ENCODE results near the gene ZFR.
"Not testable (repeated sequence)": the region's sequence is repeated elsewhere in the genome, so short reads cannot be mapped to it uniquely, and the experiment has no call there.

ZFR gene

DNA sequence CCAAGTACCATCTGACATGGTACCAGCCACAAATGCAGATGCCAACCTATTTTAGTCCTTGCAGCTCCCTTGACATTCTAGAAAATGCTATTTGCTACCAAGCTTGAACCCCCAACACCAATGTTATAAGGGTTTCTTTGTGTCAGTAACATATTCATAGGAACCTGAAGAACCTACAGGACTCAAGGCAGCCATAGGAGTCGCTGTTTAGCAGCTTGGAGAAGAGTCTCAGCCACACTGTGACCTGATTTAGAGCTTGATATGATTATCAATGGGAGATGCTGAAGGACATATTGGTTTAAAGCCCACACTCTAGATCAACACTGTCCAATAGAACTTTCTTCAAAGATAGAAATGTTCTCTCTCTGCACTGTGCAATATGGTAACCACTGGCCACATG is 6.4 kb upstream of the ZFR start:
- DNase-seq = no peak

DNA sequence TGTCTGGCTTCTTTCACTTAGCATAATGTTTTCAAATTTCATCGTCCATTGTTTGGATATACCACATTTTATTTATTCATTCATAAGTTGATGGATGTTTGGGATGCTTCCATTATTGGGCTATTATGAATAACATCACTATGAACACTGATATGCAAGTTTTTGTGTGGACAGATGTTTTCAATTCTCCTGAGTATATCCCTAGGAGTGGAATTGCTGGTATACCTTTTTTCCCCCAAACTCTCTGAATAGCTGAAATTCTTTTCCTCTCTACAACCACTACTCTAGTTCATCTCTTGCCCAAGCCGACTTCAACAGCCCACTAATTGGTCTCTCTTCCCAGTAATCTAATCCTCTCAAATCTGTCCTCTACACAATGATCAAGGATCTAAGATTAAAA is 4.7 kb upstream of the ZFR start:
- DNase-seq = peak; percentile 62

DNA sequence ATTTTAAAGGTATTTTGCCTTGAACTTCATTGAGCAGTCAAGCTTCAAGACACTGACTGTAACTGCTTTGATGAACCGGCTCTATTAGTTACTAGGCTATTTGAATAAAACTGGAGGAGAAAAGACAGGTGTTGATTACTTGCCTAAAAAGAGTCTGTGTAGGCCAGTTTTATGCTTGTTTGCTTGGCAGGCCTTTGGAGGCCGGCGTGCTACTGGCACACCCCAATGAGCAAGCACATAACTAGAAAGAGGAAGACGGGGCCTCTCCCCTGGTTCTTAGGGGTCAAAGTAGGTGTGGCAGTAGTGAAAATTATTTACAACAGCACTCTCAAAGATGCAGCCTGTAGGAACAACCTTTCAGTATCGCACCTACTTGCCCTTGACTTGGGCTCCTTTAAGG is 2.1 kb upstream of the ZFR start:
- no peak for DNase-seq

DNA sequence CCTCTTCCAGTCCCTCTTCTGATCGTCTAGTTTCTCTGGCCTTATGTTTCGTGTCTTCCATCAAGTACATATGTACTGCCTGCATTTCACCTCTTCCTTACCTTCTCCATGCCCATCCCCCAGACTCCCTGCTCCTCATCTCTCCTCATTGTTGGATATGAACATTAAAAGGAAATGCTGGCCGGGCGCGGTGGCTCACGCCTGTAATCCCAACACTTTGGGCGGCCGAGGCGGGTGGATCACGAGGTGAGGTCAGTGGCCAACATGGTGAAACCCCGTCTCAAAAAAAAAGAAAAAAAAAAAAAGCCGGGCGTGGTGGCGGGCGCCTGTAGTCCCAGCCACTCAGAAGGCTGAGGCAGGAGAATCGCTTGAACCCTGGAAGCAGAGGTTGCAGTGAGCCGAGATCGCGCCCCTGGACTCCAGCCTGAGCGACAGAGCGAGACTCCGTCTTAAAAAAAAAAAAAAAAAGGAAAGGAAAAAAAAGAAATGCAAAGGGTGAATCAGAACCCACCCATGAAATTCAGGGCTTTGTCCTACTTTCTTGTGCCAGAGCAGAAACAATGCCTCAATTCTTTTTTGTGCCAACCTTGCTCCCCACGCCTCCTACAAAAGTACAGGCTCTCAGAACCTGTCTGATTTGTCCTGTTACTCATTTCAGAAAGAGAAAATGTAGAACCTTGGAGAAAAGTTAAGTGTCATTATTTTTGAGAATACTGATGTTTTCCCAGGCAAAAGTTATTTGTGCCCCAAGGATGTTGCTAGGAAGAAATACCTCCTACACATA is 1.5 kb upstream of the ZFR start:
- no peak for DNase-seq

DNA sequence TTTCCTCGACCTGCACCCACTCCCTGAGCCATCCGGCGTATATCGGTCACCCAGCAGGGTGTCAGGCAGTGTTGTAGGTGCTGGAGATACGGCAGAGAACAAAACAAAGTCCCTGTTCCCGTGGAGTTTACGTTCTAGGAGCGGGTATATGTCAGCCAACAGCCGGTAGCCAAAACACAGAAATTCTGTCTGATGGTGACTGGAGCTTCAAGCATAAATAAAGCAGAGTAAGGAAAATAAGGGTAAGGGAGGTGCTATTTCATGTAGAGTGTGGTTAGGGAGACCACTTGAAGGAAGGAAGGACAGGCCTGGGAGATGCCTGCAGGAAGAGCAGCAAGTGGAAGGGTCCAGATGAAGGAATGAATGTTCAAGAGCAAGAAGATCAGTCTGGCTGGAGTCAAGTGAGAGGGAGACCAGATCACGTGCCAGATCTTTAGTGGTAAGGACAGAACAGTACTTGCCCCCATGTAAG is 783 bp upstream of the ZFR start:
- no peak for DNase-seq

DNA sequence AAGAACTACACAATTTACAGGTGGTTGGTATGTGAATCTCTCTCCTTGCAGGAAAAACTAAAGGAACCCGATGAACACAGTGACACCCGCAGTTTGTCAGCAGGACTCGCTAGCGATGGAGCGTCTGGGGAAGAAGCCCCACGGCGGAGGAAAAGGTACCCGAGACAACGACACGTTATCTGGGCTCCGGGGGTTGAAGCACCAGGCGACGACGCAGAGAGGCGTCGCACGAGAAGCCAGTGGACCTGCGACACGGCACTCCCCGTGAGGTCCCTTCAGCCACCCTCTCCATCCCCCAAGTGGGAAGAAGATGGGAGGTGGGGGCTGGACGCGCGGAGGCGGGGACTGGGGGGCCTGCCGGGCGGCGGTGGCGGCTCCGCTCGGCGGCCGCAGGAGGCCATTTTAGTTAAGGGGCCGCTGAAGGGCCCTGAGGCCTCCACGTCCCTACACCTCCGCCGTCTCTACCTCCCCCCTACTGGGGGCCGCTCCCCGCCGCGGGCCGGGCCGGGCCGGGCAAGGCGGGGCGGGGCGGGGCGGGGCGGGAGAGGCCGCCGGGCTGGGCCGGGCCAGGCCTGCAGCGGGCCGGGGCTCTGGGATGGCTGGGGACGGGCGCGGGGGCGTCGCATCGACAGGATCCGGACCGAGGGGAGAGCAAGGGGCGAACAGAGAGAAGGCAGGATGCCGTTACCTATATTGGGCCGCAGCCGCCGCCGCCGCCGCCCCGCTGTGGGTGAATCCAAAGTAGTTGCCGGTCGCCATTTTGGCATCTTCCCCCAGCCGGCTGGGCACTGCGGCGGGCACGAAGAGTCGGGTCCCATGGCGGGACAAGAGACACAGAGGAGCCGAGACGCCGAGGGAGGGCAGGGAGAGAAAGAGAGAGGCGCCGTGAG is 754 bp downstream of the ZFR start:
- peak; percentile 49 for DNase-seq

DNA sequence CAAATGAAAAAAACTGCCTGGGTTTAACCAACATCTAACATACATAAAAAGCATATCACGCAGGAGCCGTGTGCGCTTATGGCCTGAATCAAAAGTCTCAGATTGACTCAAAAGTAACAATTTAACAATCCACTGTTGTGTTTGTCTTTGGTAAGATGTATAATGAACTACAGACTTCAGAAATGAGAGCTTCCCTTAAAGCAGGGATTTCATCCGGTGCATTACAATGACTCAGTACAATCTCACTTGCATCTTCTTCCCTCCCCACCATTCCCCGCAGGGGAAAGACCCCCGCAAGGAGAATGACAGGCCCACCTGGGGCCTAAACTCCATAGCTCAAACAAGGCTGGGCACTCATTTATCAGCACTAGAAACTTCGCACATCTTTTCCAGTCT is 1.4 kb downstream of the ZFR start:
- DNase-seq = peak; percentile 49

DNA sequence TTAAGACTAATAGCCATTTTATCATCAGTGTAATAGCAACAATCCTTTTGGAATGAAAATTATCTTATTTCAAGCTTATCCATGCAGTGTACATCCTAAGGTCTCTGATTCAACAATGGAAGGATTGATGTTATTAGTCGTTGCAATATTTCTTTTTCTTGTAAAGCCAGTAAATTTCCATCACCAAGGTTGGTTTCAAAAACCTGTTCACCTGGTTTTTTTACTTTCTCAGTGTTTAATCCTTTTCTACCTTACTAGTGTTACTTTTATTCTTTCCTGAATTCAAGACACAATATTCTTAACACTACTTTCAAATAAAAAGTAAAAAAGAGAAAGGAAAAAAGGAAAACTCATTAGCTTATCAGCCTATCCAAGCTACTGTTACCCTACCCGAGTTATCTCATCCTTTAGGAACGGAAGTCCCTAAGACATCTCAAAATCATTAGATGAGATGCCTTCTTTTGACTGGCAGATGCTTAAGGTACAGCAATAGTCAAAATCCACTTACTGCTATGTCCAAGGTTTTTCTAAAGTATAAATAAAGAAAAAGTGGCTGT is 5.4 kb downstream of the ZFR start:
- DNase-seq = no peak

DNA sequence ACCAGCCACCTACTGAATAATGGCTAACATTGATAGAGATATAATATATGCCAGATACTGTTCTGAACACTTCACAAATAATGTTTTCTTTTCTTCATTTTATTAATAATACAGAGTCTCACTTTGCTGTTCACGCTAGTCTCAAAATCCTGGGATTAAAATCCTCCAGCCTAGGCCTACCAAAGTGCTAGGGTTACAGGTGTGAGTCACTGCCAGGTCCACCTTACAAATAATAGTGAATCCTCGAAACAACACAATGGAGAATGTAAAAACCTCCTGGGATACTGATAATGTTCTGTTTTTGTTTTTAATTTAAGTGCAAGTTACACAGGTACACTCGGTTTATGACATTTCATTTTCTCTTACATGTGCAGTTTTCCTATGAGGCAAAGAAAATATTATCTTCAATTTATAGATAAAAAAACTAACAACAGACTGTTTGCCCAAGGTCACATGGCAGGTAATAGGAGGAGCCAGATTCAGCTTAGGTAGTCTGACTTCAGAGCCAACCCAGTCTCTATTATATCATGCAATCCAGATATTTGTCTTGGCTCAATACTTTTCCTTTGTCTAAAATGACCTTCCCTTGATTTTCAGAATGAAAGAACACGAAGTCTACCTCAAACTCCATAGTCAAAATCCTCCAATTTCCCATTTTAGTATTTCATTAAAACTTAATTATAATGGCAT is 7.8 kb downstream of the ZFR start:
- DNase-seq = no peak

DNA sequence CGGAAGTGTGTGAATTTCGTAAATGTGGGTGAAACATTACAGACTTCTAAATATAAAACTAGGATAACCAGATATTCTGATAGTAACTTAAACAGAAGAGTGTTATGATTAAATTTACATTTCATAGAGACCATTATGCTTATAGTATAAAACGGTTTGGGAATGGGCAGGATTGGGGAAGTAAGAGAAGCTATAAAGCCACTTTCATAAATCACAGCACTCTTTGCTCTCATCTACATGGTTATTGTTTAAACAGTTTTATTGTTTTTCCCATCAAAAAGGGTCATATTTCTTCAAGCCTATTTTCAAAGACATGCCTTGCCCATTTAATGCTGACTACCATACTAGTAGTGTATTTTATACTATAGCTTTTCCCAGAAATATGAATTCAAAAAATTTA is 9.2 kb downstream of the ZFR start:
- DNase-seq = no peak

DNA sequence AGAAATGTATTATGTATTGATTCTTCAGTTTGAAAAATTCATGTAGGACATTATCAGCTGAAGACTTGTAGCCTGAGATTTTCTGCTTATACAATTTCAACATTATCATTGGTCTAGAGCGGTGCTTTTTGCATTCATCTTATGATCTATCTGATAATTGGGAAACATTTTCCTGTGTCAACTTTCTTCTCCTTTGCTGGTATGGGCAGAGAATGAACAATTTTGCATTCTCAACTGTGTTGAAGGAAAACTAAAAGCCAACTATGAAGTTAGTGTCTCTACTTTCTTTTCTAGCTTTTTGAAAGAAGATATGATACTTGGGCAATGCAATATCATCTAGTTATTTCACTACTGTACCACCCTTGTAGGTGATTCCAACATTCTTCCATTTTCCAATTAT is 10.3 kb downstream of the ZFR start:
- no peak for DNase-seq

DNA sequence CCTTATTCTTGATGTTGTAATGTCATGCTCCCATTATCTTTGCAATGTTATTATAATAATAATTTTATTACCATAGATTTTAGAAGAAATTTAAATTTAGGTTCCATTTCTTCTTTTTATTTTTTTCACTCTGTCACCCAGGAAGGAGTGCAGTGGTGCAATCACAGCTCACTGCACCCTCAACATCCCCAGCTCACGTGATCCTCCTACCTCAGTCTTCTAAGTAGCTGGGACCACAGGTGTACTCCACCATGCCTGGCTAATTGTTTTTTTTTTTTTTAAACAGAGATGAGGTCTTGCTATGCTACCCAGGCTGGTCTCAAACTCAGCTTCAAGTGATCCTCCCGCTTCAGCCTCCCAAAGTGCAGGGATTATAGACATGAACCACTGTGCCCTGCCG is 11.9 kb downstream of the ZFR start:
- no peak for DNase-seq

DNA sequence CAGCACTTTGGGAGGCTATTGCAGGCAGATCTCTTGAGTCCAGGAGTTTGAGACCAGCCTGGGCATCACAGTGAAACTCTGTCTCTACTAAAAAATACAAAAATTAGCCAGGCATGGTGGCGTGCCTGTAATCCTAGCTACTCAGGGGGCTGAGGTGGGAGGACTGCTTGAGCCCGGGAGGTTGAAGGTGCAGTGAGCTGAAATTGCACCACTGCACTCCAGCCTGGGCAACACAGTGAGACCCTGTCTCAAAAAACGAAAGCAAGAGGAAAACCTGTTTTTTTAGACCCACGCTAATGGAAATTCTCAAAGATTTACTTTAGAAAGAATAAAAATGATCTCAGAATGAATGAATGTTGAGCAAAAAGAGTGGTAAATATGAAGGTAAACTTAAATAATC is 13.7 kb downstream of the ZFR start:
- DNase-seq = not testable (repeated sequence)

DNA sequence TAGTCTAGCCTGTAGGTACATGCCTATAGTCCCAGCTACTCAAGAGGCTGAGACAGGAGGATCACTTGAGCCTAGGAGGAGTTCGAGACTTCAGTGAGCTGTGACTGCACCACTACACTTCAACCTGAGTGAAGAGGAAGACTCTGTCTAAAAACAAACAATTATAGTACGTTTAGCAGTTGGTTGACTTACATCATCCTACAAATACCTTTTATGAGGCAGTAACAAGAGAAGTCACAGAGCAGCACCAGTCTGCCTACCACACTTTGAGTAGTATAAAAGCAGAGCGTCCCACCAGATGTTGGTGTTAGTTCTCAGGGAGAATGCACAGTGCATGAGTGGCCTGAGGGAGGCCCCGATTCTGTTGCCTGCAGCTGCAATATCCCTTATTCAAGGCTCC is 16.1 kb downstream of the ZFR start:
- DNase-seq = no peak

DNA sequence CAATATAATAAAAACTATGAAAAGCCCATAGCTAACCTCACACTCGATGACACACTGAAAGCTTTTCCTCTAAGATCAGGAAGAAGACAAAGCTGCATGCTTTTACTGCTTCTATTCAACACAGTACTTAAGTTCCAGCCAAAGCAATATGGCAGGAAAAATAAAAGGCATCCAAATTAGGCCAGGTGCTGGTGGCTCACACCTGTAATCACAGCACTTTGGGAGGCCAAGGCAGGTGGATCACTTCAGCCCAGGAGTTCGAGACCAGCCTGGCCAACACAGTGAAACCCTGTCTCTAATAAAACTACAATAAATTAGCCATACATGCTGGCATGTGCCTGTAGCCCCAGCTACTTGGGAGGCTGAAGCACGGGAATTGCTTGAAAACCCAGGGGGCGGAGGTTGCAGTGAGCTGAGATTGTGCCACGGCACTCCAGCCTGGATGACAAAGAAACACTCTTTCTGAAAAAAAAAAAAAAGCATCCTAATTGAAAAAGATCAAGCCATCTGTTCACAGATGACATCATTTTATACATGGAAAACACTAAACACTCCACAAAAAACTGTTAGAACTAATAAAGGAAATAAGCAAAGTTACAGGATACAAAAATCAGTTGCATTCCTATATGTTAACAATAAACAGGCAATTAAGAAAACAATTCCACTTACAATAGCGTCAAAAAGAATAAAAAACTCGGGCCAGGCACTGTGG is 17.9 kb downstream of the ZFR start:
- DNase-seq = no peak

DNA sequence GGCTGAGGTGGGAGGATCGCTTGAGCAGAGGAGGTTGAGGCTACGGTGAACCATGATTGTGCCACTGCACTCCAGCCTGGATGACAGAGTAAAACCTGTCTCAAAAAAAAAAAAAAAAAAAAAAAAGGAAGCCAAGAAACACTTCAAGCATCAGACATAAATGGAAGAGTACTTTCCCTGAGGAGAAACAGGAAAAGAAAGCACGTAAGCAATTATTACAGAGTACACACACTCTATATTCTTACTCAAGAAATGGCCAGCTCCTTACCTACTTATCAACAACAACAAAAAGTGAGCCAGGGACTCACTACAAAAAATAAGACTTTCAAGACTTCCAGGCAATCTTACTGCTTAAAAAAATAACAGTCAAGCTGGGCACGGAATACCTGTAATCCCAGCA is 21.8 kb downstream of the ZFR start:
- DNase-seq = no peak

DNA sequence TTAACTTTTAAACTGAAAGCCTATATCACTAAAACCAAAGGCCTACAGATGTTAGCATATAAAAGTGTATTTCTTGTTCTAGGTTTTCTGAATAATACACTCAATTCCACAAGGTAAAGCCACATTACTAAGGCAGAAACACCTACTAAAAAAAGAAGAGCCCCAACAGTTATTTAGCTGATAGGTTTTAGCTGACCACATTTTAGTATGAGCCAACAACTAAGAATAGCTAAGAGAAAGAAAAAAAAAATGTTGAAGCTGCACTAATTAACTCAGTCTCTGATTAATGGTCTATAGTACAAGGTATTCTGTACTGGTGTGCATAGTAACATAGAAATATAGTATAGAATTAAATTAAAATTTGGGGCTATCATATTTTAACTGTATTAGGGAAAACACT is 23.5 kb downstream of the ZFR start:
- DNase-seq = no peak

DNA sequence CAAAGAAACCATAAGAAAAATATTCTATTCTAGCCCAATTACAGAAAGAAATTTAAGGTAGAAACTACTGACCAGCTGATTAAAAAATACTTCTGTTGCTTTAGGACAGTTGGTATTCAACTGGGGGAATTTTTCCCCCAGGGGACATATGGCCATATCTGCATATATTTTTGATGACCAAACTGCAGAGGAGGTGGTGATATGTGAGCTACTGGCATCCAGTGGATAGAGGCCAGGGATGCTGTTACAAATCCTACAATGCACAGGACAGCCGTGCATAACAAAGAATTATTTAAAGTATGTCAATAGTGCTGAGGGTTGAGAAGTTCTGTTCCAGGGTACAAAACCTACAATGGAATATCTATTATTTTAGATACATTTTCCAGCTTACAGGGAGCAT is 24.0 kb downstream of the ZFR start:
- DNase-seq = peak; percentile 52

DNA sequence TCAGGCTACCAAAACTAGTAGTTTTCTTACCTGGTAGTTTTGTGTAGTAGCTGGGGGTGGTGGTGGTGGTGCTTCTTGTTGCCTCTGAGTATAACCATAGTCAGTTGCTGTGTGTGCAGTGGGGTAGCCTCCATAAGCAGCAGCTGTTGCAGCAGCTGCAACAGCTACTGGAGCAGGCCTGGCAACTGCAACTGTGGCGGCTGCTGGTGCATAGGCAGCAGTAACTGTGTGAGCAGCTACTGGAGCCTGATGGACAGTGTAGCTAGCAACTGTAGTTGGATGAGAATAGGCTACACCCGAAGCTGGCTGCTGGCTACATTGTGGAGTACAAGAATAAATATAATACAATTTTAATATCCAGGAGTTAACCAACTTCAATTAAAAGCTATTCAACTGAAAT is 24.7 kb downstream of the ZFR start:
- no peak for DNase-seq

DNA sequence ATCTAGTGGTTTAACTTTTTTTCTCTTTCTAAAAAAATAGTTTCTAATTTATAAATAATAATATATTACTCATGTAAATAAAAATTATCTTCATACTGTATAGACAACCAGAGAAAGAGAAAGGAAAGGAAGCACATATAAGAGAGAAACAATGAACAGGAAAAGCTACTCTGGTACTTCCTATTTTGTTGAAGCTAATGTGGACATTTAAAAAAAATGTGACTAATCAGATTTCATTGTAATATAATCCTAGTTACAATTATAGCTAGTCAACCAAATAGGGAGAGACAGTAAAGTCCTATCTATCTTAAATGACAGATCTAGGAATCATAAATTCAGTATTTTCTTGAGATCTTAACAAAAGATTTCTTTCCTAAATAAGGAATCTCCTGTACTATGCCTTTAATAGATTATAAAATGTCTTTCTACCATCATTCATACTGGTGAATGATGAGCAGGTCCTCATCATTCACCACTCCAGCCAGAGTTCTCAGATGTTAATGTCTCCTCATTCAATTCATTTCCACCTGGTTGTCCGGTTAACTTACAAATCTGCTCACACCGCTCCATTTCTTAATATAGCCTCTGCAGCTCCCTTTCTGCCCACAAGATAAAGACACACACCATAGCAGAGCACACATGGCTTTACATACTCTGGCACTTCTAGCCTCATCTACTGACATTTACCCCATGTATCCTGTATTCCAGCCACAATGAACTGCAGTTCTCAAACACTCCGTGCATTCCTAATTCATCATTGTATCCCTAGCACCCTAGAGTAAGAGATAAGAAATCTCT is 30.9 kb downstream of the ZFR start:
- no peak for DNase-seq

DNA sequence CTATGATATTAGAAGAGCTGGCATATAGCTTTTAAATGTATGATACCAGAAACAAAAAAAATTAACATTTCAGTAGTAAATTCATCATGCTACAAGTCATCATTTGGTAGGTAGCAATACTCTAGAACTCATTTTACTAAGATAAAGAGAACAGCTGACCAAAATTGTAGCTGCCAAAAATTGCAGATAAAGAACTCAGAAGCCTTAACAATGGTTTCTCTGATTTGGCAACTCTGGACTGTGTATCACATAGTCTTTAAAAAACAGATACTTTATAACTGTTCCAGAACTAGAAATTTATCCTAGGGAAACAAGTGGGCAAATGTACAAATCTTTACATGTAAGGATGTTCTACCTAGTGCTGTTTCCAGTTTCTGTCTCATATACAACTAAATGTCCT is 33.9 kb downstream of the ZFR start:
- no peak for DNase-seq

DNA sequence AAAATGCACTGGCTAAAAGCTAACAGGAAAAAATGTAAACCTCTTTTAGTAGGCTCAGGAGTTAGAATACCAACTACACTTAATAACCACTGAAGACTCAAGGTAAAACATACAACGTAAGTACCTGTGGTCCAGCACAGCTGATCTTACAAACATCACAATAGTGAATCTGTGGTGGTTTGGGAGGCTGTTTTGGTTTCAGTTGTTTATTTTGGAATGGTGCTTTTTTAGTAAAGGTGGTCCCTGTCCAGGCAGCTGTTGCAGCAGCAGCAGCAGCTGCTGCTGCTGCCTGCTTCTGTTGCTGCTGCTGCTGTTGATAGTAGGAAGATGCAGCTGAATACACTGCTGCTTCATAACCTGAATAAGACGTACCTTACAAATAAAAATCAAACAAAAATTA is 37.9 kb downstream of the ZFR start:
- no peak for DNase-seq

Data from fibroblast of skin of right quadriceps (primary cell).